Measurements from ENCODE around the gene SLC24A3.

- TF ChIP-seq, protein P1, sequence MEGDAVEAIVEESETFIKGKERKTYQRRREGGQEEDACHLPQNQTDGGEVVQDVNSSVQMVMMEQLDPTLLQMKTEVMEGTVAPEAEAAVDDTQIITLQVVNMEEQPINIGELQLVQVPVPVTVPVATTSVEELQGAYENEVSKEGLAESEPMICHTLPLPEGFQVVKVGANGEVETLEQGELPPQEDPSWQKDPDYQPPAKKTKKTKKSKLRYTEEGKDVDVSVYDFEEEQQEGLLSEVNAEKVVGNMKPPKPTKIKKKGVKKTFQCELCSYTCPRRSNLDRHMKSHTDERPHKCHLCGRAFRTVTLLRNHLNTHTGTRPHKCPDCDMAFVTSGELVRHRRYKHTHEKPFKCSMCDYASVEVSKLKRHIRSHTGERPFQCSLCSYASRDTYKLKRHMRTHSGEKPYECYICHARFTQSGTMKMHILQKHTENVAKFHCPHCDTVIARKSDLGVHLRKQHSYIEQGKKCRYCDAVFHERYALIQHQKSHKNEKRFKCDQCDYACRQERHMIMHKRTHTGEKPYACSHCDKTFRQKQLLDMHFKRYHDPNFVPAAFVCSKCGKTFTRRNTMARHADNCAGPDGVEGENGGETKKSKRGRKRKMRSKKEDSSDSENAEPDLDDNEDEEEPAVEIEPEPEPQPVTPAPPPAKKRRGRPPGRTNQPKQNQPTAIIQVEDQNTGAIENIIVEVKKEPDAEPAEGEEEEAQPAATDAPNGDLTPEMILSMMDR (conservative IDR thresholded peaks at IDR 0.05; ENCODE audit: low read depth, low read length) = no peak
- no peak for TF ChIP-seq EZH2 (IDR thresholded peaks at IDR 0.05; ENCODE audit: borderline replicate concordance, low read depth, low read length, poor library complexity, severe bottlenecking)
Observed at GRCh38 chr20:19756761-19757486, 544.5 kb downstream of the SLC24A3 start.
